SJSA1 (cell line): Measurements from ENCODE around the gene CUBN. TPM values are rescaled to one million over a fixed set of nuclear protein-coding genes. Genes with fewer than 3 reads are reported as not detected.

Experiments used
- DNase-seq, 2 experiments: peaks; one replicate each; pipeline ENCODE4 v3.0.0-alpha.2; 2015 to 2020; ENCODE audit warnings: low spot score in 2 of 2, low read depth in 1 of 2
- H3K27ac ChIP-seq: fragments of 250-450 bp; sonication (Bioruptor Pico); 2 replicates; pipeline ENCODE4 v1.5.1; 2020; ENCODE audit warnings: mild to moderate bottlenecking, moderate library complexity
- H3K27me3 ChIP-seq: fragments of 250-450 bp; sonication (Bioruptor Pico); replicated peaks from 2 replicates; pipeline ENCODE4 v1.5.1; 2020; ENCODE audit warnings: mild to moderate bottlenecking, moderate library complexity
- H3K36me3 ChIP-seq: fragments of 250-450 bp; sonication (Bioruptor Pico); 2 replicates; pipeline ENCODE4 v1.5.1; 2020; ENCODE audit warnings: mild to moderate bottlenecking
- H3K4me1 ChIP-seq: fragments of 250-450 bp; sonication (Bioruptor Pico); replicated peaks from 2 replicates; pipeline ENCODE4 v1.6.1; 2021; ENCODE audit warnings: mild to moderate bottlenecking
- H3K4me3 ChIP-seq: fragments of 250-450 bp; sonication (Bioruptor Pico); 2 replicates; pipeline ENCODE4 v1.5.1; 2020; ENCODE audit warnings: mild to moderate bottlenecking
- H3K9me3 ChIP-seq: fragments of 250-450 bp; sonication (Bioruptor Pico); replicated peaks from 2 replicates; pipeline ENCODE4 v1.5.1; 2020; ENCODE audit warnings: mild to moderate bottlenecking
- total RNA-seq: library from RNA; depleted of rRNA; stranded (reverse); fragments of >200 nt; shearing (Covaris generic); gene quantifications from 2 replicates; pipeline ENCODE4 v1.2.3, GENCODE V29; 2014

Gene CUBN
- total RNA-seq, 1 experiment from 2014 or later: 0.74 TPM

DNA sequence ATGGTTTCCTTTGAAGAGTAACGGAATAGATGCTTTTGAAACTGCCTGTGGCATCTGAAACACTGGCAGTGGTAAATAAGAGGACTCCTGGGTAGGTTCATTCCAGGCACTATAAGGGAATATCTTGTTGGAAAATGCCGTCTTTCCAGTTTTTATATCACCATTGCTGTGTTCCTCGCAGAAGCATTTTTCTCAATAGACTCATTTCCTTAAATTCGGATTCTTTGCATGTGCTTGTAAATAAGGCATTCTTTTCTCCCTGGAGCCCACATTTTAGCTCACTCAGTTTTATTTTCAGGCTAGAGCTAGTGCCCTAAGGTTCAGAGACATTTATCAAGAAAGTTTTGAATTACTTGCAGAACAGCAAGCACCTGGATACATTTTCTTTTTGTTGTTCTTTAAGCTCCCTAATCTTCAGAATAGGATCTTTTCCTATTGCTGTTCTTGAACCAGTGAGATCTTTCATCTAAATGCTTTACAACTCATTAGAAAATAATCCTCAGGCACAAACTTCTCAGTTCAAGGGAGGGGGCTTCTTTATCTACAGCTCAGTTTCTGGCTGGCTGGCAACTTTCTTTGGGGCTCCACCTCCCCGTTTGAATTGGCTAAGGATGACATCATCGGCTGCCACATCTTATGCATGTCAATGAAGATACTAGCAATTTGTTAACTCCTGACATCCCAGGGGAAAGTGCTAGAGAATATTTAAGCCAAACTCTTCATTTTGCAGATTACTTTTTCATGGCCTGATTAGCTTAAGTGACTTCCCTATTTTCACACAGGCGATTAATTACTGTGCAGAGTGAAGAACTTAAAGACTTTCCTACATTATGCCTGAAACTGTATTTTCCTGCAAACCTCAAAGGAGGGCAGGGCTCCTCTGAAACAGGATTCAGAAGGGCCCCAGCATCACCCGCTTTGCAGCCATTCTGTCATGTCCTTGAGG lies 178.7 kb downstream of the CUBN start:
- H3K9me3 ChIP-seq: no peaks in the 10 kb centered on the region
- no peaks in the 10 kb centered on the region for H3K36me3 ChIP-seq
- H3K27me3 ChIP-seq: no peaks in the 10 kb centered on the region
- no peak overlapping the region for H3K4me3 ChIP-seq
- DNase-seq: peak; percentile 44 to 52
- peaks cover 15% of the 10 kb centered on the region for H3K4me1 ChIP-seq
- H3K27ac ChIP-seq: peak overlapping the region; percentile 12

- Histone ChIP-seq H3K9me3 (no peaks in the 10 kb centered on the region), H3K27me3 (no peaks in the 10 kb centered on the region), H3K4me3 (no peak overlapping the region), H3K4me1 (peaks cover 15% of the 10 kb centered on the region), H3K27ac (no peak overlapping the region), H3K36me3 (no peaks in the 10 kb centered on the region)
- no peak for DNase-seq
Observed at GRCh38 chr10:16949816-16950215, 179.8 kb downstream of the CUBN start.

GRCh38 chr10:16948361-16948760 lies 181.2 kb downstream of the CUBN start:
- Histone ChIP-seq H3K4me3 (no peak overlapping the region), H3K27me3 (no peaks in the 10 kb centered on the region; the same call in 1 of the 2 replicates), H3K9me3 (no peaks in the 10 kb centered on the region), H3K4me1 (peaks cover 15% of the 10 kb centered on the region), H3K27ac (no peak overlapping the region), H3K36me3 (no peaks in the 10 kb centered on the region)
- DNase-seq: no peak

DNA sequence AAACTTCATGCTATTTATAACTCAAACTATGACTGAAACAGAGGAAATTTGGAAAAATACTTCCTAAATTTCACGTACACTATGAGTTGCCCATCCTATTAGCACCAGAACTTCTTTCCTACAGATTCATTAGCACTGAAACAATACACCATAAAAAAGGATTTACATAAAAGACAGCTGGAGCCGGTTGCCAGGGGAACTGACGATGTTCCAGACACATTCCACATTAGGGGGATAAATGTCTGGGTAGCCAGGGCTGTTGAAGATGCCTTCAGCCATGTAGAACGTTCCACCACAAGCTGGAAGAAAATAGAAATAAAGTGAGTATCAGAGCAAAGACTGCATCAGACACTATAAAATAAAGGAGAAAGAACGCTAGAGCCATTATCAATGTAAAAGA lies 182.5 kb downstream of the CUBN start:
- Histone ChIP-seq H3K9me3 (no peaks in the 10 kb centered on the region), H3K27ac (no peak overlapping the region), H3K27me3 (no peaks in the 10 kb centered on the region; the same call in 1 of the 2 replicates), H3K4me3 (no peak overlapping the region), H3K36me3 (no peaks in the 10 kb centered on the region), H3K4me1 (peaks cover 12% of the 10 kb centered on the region)
- no peak for DNase-seq

DNA sequence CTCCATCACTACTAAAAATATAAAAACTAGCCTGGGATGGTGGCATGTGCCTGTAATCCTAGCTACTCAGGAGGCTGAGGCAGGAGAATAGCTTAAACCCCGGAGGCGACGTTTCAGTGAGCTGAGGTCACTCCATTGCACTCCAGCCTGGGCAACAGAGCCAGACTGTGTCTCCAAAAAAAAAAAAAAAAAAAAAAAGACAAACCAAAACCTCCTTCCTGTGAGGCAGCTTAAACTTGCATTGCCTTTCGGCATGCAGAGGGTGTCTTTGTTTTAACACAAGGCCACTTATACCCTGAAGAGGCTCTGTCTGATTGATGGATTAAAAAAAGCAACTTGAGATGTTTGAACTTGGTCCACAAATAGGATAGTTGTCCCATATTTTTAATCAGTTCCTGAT lies 184.0 kb downstream of the CUBN start:
- no peak for DNase-seq
- peaks cover 4% of the 10 kb centered on the region for H3K4me1 ChIP-seq
- no peak overlapping the region for H3K27ac ChIP-seq
- no peaks in the 10 kb centered on the region; the same call in 1 of the 2 replicates for H3K27me3 ChIP-seq
- H3K36me3 ChIP-seq: no peaks in the 10 kb centered on the region
- H3K9me3 ChIP-seq: no peaks in the 10 kb centered on the region
- no peak overlapping the region for H3K4me3 ChIP-seq

GRCh38 chr10:16944986-16945385 lies 184.6 kb downstream of the CUBN start:
- H3K4me3 ChIP-seq: no peak overlapping the region
- no peaks in the 10 kb centered on the region for H3K4me1 ChIP-seq
- no peak overlapping the region for H3K27ac ChIP-seq
- H3K27me3 ChIP-seq: no peaks in the 10 kb centered on the region; the same call in 1 of the 2 replicates
- no peak for DNase-seq
- no peaks in the 10 kb centered on the region for H3K36me3 ChIP-seq
- no peaks in the 10 kb centered on the region for H3K9me3 ChIP-seq

DNA sequence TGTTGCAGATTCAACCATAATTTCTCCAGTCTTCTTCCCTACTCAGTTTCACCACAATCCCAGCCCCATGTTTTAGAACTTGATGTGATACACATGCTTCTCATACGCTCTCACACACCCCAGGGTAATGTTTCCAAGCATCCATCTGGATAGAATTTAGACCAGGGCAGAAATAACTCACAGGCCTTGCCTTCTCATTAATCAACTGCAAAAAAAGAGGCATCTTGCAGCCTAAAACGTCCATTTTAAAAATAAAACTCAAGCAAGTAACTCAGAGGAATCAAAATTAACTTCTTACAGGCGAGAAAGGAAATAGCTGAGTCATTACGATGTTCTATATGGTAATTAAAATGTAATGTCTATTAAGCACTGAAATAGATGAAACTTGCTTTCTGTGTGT lies 185.2 kb downstream of the CUBN start:
- H3K36me3 ChIP-seq: no peaks in the 10 kb centered on the region
- no peak for DNase-seq
- H3K9me3 ChIP-seq: no peaks in the 10 kb centered on the region
- no peaks in the 10 kb centered on the region for H3K4me1 ChIP-seq
- H3K27ac ChIP-seq: no peak overlapping the region
- no peak overlapping the region for H3K4me3 ChIP-seq
- no peaks in the 10 kb centered on the region; the same call in 1 of the 2 replicates for H3K27me3 ChIP-seq

GRCh38 chr10:16943295-16944285 lies 186.0 kb downstream of the CUBN start:
- H3K4me1 ChIP-seq: no peaks in the 10 kb centered on the region
- no peak overlapping the region for H3K27ac ChIP-seq
- no peaks in the 10 kb centered on the region; the same call in 1 of the 2 replicates for H3K27me3 ChIP-seq
- H3K9me3 ChIP-seq: no peaks in the 10 kb centered on the region
- no peaks in the 10 kb centered on the region for H3K36me3 ChIP-seq
- no peak overlapping the region for H3K4me3 ChIP-seq
- DNase-seq: no peak

- H3K27ac ChIP-seq: no peak overlapping the region
- DNase-seq: no peak
Observed at GRCh38 chr10:16942381-16943078, 187.1 kb downstream of the CUBN start.

GRCh38 chr10:16941870-16942269 lies 187.7 kb downstream of the CUBN start:
- Histone ChIP-seq H3K4me1 (no peaks in the 10 kb centered on the region), H3K9me3 (no peaks in the 10 kb centered on the region), H3K36me3 (no peaks in the 10 kb centered on the region), H3K4me3 (no peak overlapping the region), H3K27me3 (no peaks in the 10 kb centered on the region; the same call in 1 of the 2 replicates), H3K27ac (no peak overlapping the region)
- no peak for DNase-seq

More at GRCh38 chr10:16942381-16943078, 187.1 kb downstream of the CUBN start:
- Histone ChIP-seq H3K4me1 (no peaks in the 10 kb centered on the region), H3K9me3 (no peaks in the 10 kb centered on the region), H3K36me3 (no peaks in the 10 kb centered on the region), H3K4me3 (no peak overlapping the region), H3K27me3 (no peaks in the 10 kb centered on the region; the same call in 1 of the 2 replicates)

GRCh38 chr10:16941067-16941466 lies 188.5 kb downstream of the CUBN start:
- Histone ChIP-seq H3K4me1 (no peaks in the 10 kb centered on the region), H3K27ac (no peak overlapping the region), H3K9me3 (no peaks in the 10 kb centered on the region), H3K27me3 (no peaks in the 10 kb centered on the region; the same call in 1 of the 2 replicates), H3K36me3 (no peaks in the 10 kb centered on the region), H3K4me3 (no peak overlapping the region)
- no peak for DNase-seq

GRCh38 chr10:16938952-16939351 lies 190.7 kb downstream of the CUBN start:
- no peaks in the 10 kb centered on the region for H3K9me3 ChIP-seq
- no peak overlapping the region for H3K4me3 ChIP-seq
- DNase-seq: no peak
- H3K4me1 ChIP-seq: peaks cover 1% of the 10 kb centered on the region; the same call in 1 of the 2 replicates
- H3K27me3 ChIP-seq: no peaks in the 10 kb centered on the region; the same call in 1 of the 2 replicates
- H3K36me3 ChIP-seq: no peaks in the 10 kb centered on the region
- H3K27ac ChIP-seq: no peak overlapping the region

DNA sequence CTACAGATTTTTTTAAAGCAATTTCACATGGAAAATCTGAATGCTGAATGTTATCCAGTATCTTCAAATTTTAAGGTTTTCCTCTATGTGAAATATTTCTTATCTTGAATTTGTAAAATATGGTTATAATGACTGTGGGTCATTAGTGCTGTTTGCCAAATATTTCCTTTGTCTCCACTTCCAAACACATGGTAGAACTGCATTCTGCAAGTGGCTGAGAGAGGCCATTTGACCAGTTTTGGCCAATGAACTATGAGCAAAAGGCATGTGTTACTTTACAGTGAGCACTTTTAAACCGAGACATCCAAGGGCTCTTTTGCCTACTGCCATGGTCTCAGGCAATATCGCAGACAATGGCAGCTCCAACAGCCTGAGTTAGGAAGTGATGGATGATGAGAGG lies 195.2 kb downstream of the CUBN start:
- H3K27me3 ChIP-seq: no peaks in the 10 kb centered on the region
- H3K9me3 ChIP-seq: no peaks in the 10 kb centered on the region
- no peak overlapping the region for H3K27ac ChIP-seq
- H3K36me3 ChIP-seq: no peaks in the 10 kb centered on the region
- DNase-seq: no peak
- H3K4me1 ChIP-seq: peaks cover 7% of the 10 kb centered on the region; the same call in 1 of the 2 replicates
- H3K4me3 ChIP-seq: no peak overlapping the region
